ENCODE measurements around the gene MRPL19. TPM values are rescaled to one million over a fixed set of nuclear protein-coding genes. Genes with fewer than 3 reads are reported as not detected.
A peak's percentile ranks its signal among the peaks of the same experiment; 100 is the strongest.

MRPL19 gene
- total and polyA plus RNA-seq, 7 experiments from 2014 or later, result 14.2 to 44.8 (median 26.2) TPM

- DNase-seq, result no peak
- Histone ChIP-seq H3K27me3 (ENCODE audit: control insufficient read depth in 2 of 2, insufficient read depth in 2 of 2, low read length in 2 of 2) (no peaks in the 10 kb centered on the region), H3K4me1 (ENCODE audit: control insufficient read depth in 2 of 2, insufficient read depth in 2 of 2, low read length in 2 of 2) (no peaks in the 10 kb centered on the region), H3K9me3 (ENCODE audit: control insufficient read depth in 2 of 3, low read length in 3 of 3) (no peaks in the 10 kb centered on the region), H3K27ac (ENCODE audit: low read depth, low read length) (no peak overlapping the region), H3K36me3 (ENCODE audit: control insufficient read depth in 2 of 3, insufficient read depth in 3 of 3, low read length in 3 of 3) (no peaks in the 10 kb centered on the region), H3K4me3 (ENCODE audit: low read length) (no peak overlapping the region)
- Mint-ChIP-seq H3K4me3 (no peak overlapping the region), H3K9me3 (no peaks in the 10 kb centered on the region), H3K36me3 (no peaks in the 10 kb centered on the region), H3K27me3 (peaks cover 13 to 32% (median 29%) of the 10 kb centered on the region in 5 donors), H3K4me1 (no peaks in the 10 kb centered on the region), H3K27ac (no peak overlapping the region)
- no peak for ATAC-seq
- intact Hi-C loops (cut with micrococcal nuclease), result loop anchor here in 1 of 2 donors (10.0 kb wide), 1 partner anchor 928 kb away; no protein-coding TSS in a partner anchor
- POLR2A ChIA-PET, result no interaction called here
- CTCF ChIA-PET, result no interaction called here
Measured at GRCh38 chr2:75622929-75623328, 23.7 kb upstream of the MRPL19 start.

DNA sequence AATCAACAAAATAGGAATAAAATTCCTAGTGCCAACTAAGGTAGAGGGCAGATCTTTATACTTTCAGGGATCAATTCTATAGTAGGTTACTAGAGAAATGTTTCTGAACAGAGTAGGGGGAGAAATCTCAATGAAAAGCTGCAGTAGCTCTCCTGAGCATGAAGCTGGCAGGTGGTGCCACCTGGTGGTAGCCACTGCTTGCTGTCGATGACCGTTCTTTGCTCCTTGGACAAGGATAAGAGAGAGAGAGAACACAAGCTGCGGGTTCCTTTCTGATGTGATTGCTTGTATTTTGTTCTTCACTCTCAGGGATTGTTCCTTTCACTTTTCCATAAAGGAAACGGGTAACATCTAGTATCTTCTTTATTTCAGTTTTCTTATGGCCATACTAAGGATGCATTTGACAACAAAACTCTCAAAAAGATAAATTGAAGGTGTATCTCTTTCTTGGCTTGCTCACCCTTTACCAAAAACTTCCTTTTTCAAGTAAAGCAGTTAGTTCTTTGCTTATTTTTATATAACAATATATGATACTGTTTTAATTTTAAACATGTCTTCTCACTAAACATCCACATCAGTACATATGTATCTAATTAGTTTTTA, 18.6 kb upstream of the MRPL19 start:
- no peak overlapping the region for H3K27ac Mint-ChIP-seq
- ChIA-PET CTCF (interaction anchor here (0.5 to 1.1 kb wide), 5 partner anchors 9 to 1593 kb away, joined by 3 to 5 read pairs (median 4); partner anchors contain the start of gene MRPL19), POLR2A (interaction anchor here (0.5 kb wide), 1 partner anchor 593 kb away, joined by 3 read pairs; no protein-coding TSS in a partner anchor)
- intact Hi-C loops (cut with micrococcal nuclease), result loop anchor here (1.0 to 10.0 kb wide), 5 partner anchors 161 to 936 kb away; no protein-coding TSS in a partner anchor
- Histone ChIP-seq H3K9me3 (ENCODE audit: control insufficient read depth in 2 of 3, low read length in 3 of 3) (no peaks in the 10 kb centered on the region), H3K27me3 (ENCODE audit: control insufficient read depth in 2 of 2, insufficient read depth in 2 of 2, low read length in 2 of 2) (no peaks in the 10 kb centered on the region), H3K4me3 (ENCODE audit: low read length) (no peak overlapping the region), H3K27ac (ENCODE audit: low read depth, low read length) (no peak overlapping the region), H3K36me3 (ENCODE audit: control insufficient read depth in 2 of 3, insufficient read depth in 3 of 3, low read length in 3 of 3) (no peaks in the 10 kb centered on the region), H3K4me1 (ENCODE audit: control insufficient read depth in 2 of 2, insufficient read depth in 2 of 2, low read length in 2 of 2) (no peaks in the 10 kb centered on the region)
- H3K27me3 Mint-ChIP-seq, result peaks cover 16 to 38% (median 29%) of the 10 kb centered on the region in 5 donors
- ATAC-seq (peak; percentile 79), DNase-seq (peak in 7 of 9 donors; percentile 20 to 50 (median 38))
- no peaks in the 10 kb centered on the region for H3K9me3 Mint-ChIP-seq
- H3K4me3 Mint-ChIP-seq, result no peak overlapping the region
- H3K4me1 Mint-ChIP-seq, result no peaks in the 10 kb centered on the region
- H3K36me3 Mint-ChIP-seq, result no peaks in the 10 kb centered on the region

- Mint-ChIP-seq H3K9me3 (no peaks in the 10 kb centered on the region), H3K36me3 (no peaks in the 10 kb centered on the region), H3K4me1 (no peaks in the 10 kb centered on the region), H3K27ac (no peak overlapping the region), H3K4me3 (no peak overlapping the region), H3K27me3 (peaks cover 17 to 29% (median 23%) of the 10 kb centered on the region in 5 donors)
- DNase-seq (no peak), ATAC-seq (no peak)
- POLR2A ChIA-PET, result no interaction called here
- Histone ChIP-seq H3K4me3 (ENCODE audit: low read length) (no peak overlapping the region), H3K27me3 (ENCODE audit: control insufficient read depth in 2 of 2, insufficient read depth in 2 of 2, low read length in 2 of 2) (no peaks in the 10 kb centered on the region), H3K4me1 (ENCODE audit: control insufficient read depth in 2 of 2, insufficient read depth in 2 of 2, low read length in 2 of 2) (no peaks in the 10 kb centered on the region), H3K36me3 (ENCODE audit: control insufficient read depth in 2 of 3, insufficient read depth in 3 of 3, low read length in 3 of 3) (no peaks in the 10 kb centered on the region), H3K27ac (ENCODE audit: low read depth, low read length) (no peak overlapping the region), H3K9me3 (ENCODE audit: control insufficient read depth in 2 of 3, low read length in 3 of 3) (no peaks in the 10 kb centered on the region)
- intact Hi-C loops (cut with micrococcal nuclease), result no loop called here
- CTCF ChIA-PET, result interaction anchor here (1.1 to 1.4 kb wide), 2 partner anchors 9 to 10 kb away, joined by 3 to 4 read pairs; no protein-coding TSS in a partner anchor
Measured at GRCh38 chr2:75632091-75632701, 14.4 kb upstream of the MRPL19 start.

- POLR2A ChIA-PET, result no interaction called here
- ATAC-seq, result no peak
Measured at GRCh38 chr2:75632813-75633212, 13.8 kb upstream of the MRPL19 start.

DNA sequence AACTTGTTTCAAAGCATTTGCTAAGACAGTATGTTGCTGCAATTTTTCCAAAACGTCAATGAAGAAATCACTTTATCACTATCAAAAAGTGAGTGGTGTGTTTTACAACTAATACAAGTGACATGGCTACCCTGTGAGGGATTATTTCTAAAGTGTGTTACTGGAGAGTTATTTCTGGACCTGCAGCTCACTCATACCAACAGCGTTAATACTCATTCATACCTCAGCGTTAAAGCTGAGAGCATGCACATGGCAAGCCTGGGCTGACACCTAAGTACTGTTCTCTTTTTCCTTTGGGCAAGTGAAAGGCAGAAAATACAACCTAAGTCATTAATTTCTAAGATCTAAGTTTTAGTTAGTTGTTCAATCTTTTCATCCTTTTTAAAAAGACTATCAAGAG, 13.0 kb upstream of the MRPL19 start:
- Histone ChIP-seq H3K27ac (ENCODE audit: low read depth, low read length) (no peak overlapping the region), H3K9me3 (ENCODE audit: control insufficient read depth in 2 of 3, low read length in 3 of 3) (no peaks in the 10 kb centered on the region), H3K36me3 (ENCODE audit: control insufficient read depth in 2 of 3, insufficient read depth in 3 of 3, low read length in 3 of 3) (no peaks in the 10 kb centered on the region), H3K27me3 (ENCODE audit: control insufficient read depth in 2 of 2, insufficient read depth in 2 of 2, low read length in 2 of 2) (no peaks in the 10 kb centered on the region), H3K4me3 (ENCODE audit: low read length) (no peak overlapping the region), H3K4me1 (ENCODE audit: control insufficient read depth in 2 of 2, insufficient read depth in 2 of 2, low read length in 2 of 2) (no peaks in the 10 kb centered on the region)
- Mint-ChIP-seq H3K4me3 (no peak overlapping the region), H3K27ac (no peak overlapping the region), H3K4me1 (no peaks in the 10 kb centered on the region), H3K27me3 (peaks cover 27 to 36% (median 32%) of the 10 kb centered on the region in 5 donors), H3K36me3 (no peaks in the 10 kb centered on the region), H3K9me3 (no peaks in the 10 kb centered on the region)
- no peak for ATAC-seq
- intact Hi-C loops (cut with micrococcal nuclease), result no loop called here
- DNase-seq, result no peak
- CTCF ChIA-PET, result no interaction called here
- POLR2A ChIA-PET, result no interaction called here

More at GRCh38 chr2:75632813-75633212, 13.8 kb upstream of the MRPL19 start:
- CTCF ChIA-PET, result interaction anchor here (1.1 to 1.4 kb wide), 2 partner anchors 8 to 11 kb away, joined by 3 to 4 read pairs; no protein-coding TSS in a partner anchor
- Histone ChIP-seq H3K27me3 (ENCODE audit: control insufficient read depth in 2 of 2, insufficient read depth in 2 of 2, low read length in 2 of 2) (no peaks in the 10 kb centered on the region), H3K9me3 (ENCODE audit: control insufficient read depth in 2 of 3, low read length in 3 of 3) (no peaks in the 10 kb centered on the region), H3K4me1 (ENCODE audit: control insufficient read depth in 2 of 2, insufficient read depth in 2 of 2, low read length in 2 of 2) (no peaks in the 10 kb centered on the region), H3K36me3 (ENCODE audit: control insufficient read depth in 2 of 3, insufficient read depth in 3 of 3, low read length in 3 of 3) (no peaks in the 10 kb centered on the region), H3K4me3 (ENCODE audit: low read length) (no peak overlapping the region), H3K27ac (ENCODE audit: low read depth, low read length) (no peak overlapping the region)
- no peaks in the 10 kb centered on the region for H3K36me3 Mint-ChIP-seq
- intact Hi-C loops (cut with micrococcal nuclease), result no loop called here
- no peak overlapping the region for H3K27ac Mint-ChIP-seq
- H3K9me3 Mint-ChIP-seq, result no peaks in the 10 kb centered on the region
- no peaks in the 10 kb centered on the region for H3K4me1 Mint-ChIP-seq
- no peak for DNase-seq
- H3K4me3 Mint-ChIP-seq, result no peak overlapping the region
- peaks cover 23 to 34% (median 29%) of the 10 kb centered on the region in 5 donors for H3K27me3 Mint-ChIP-seq

GRCh38 chr2:75634945-75635344, 11.6 kb upstream of the MRPL19 start:
- DNase-seq, result no peak
- no peak overlapping the region for H3K27ac ChIP-seq (ENCODE audit: low read depth, low read length)
- H3K9me3 ChIP-seq (ENCODE audit: control insufficient read depth in 2 of 3, low read length in 3 of 3), result no peaks in the 10 kb centered on the region
- Mint-ChIP-seq H3K27me3 (peaks cover 28 to 41% (median 31%) of the 10 kb centered on the region in 5 donors), H3K4me3 (no peak overlapping the region), H3K36me3 (no peaks in the 10 kb centered on the region), H3K27ac (no peak overlapping the region), H3K9me3 (no peaks in the 10 kb centered on the region), H3K4me1 (no peaks in the 10 kb centered on the region)
- H3K36me3 ChIP-seq (ENCODE audit: control insufficient read depth in 2 of 3, insufficient read depth in 3 of 3, low read length in 3 of 3), result no peaks in the 10 kb centered on the region
- ATAC-seq, result no peak
- H3K4me1 ChIP-seq (ENCODE audit: control insufficient read depth in 2 of 2, insufficient read depth in 2 of 2, low read length in 2 of 2), result no peaks in the 10 kb centered on the region
- intact Hi-C loops (cut with micrococcal nuclease), result no loop called here
- no peaks in the 10 kb centered on the region for H3K27me3 ChIP-seq (ENCODE audit: control insufficient read depth in 2 of 2, insufficient read depth in 2 of 2, low read length in 2 of 2)
- no peak overlapping the region for H3K4me3 ChIP-seq (ENCODE audit: low read length)
- ChIA-PET CTCF (interaction anchor here (1.0 to 1.7 kb wide), 3 partner anchors 9 to 29 kb away, joined by 3 to 4 read pairs (median 3); partner anchors contain the start of gene MRPL19), POLR2A (no interaction called here)

Measured in naive thymus-derived CD4-positive, alpha-beta T cell (primary cell).